NCI-H1417 treated with DMSO at 0.1 percent for 48 hours (cell line): ENCODE results near the gene NAALADL1.

Source experiments
- DNase-seq: peaks from one replicate; lab custom pipeline; 2025; lab: John Stamatoyannopoulos, UW

NAALADL1 gene

GRCh38 chr11:65058419-65059054 is at the start of gene NAALADL1:
TSS of gene NAALADL1 (minus strand) at chr11:65058553. CDS start at chr11:65058521, 32 bp downstream.
- no peak for DNase-seq

- DNase-seq: no peak
Measured at GRCh38 chr11:65107751-65108468, 49.6 kb upstream of the NAALADL1 start.

GRCh38 chr11:65107078-65107477 is 48.7 kb upstream of the NAALADL1 start:
- DNase-seq: no peak

- no peak for DNase-seq
Measured at GRCh38 chr11:65104628-65105027, 46.3 kb upstream of the NAALADL1 start.

GRCh38 chr11:65103476-65103875 is 45.1 kb upstream of the NAALADL1 start:
- DNase-seq: no peak

DNA sequence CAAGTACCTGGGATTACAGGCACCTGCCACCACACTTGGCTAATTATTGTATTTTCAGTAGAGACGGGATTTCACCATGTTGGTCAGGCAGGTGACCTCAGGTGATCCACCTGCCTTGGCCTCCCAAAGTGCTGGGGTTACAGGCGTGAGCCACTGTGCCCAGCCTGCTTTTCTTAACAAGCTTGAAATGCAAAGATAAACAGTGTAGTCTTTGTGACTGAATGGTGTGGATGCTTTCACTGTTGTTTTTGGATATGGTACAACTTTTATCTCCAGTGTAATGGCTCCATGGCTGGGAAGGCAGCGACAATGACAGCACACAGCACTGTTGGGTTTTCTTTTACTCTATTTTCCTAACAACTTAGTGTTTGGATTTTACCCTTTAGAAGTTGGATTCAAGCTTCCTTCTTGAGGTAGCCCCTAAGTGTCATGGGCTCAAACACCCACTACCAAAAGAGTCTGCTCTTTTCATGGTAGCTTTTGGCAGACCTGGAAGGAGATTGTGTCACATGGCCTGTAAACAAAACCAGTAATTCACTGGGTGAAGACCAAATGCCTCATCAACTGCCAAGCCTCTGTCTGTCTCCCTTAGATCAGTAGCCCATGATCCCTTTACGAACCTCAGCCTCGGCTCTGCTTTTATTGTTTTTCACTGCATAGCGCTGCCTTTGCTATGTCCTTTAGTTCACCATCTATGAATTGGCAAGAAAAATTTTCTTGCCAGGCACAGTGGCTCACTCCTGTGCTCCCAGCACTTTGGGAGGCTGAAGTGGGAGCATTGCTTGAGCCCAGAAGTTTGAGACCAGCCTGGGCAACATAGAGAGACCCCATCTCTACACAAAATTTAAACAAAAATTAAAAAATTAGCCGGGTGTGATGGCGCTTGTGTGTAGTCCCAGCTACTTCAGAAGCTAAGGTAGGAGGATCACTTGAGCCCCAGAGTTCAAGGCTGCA is 44.1 kb upstream of the NAALADL1 start:
- DNase-seq: no peak

DNA sequence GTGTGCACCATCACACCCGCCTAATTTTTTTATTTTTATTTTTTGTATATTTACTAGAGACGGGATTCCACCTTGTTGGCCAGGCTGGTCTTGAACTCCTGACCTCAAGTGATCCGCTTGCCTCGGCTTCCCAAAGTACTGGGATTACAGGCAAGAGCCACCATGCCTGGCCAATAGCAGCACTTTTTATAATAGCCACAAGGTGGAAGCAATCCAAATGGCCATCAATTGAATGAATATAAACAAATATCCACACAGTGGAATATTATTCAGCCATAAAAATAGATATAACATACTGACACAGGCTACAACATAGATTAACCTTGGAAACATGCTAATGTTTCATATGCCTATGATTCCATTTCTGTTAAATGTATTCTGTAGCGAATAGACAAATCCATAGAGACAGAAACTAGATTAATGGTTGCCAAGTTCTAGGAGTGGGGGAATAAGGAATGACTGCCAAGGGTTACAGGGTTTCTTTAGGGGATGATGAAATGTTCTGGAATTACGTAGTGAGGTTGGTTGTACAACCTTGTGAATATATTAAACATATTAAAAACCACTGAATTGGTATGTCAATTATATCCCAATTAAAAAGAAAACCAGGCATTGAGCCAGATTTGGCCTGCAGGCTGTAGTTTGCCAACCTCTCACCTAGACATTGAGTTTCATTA is 42.5 kb upstream of the NAALADL1 start:
- no peak for DNase-seq

GRCh38 chr11:65096926-65097325 is 38.6 kb upstream of the NAALADL1 start:
- no peak for DNase-seq

DNA sequence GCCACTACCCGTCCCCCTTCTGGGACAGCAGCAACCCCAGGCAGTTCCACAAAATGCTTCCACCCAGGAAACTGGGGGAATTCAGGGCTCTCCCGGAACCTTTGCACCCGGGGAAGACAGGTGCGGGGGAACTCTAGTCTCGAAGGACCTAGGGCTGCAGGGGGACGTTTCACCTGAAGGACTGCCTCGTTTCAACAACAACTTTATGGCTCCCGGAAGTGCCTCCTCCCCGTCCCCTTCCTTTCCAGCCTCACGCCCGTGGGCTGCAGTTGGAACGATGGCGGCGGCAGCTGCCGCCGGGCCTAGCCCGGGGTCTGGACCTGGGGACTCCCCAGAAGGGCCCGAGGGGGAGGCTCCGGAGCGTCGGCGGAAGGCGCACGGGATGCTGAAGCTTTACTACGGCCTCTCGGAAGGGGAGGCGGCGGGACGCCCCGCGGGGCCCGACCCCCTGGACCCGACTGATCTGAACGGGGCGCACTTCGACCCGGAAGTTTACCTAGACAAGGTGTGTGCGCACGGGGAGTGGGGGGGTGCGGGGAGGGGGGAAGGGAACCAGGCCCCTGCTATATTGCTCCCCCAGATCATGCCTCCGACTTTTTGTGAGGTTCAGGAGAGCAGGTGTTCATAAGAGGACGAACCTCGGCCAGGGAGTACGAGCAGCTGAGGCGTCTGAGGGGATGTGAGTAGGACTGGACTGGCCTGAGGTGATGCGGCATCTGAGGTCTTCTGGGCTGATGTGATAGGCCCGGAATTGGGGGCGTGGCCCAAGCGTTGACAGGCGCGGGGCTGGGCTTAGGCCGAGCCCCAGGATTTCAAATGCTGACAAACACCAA is 37.8 kb upstream of the NAALADL1 start, which contains the start of gene VPS51:
TSS of gene VPS51 (plus strand) at position 241 of the 833 bp plus-strand sequence. CDS start at position 278, 37 bp downstream.
- DNase-seq: peak; percentile 47

DNA sequence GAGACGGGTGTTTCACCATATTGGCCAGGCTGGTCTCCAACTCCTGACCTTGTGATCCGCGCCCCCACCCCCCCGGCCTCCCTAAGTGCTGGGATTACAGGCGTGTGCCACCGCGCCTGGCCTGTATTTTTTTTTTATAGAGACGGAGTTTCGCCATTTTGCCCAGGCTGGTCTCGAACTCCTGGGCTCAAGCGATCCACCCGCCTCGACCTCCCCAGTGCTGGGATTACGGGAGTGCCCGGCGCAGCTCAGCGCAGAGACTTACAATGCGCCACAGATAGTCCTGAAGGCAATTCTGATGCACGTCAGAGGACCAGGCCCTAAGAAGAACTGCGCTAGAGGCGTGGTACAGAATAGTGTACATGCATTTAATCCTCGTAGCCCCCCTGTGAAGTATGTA is 37.1 kb upstream of the NAALADL1 start:
- no peak for DNase-seq

- DNase-seq: no peak
Measured at GRCh38 chr11:65090628-65091027, 32.3 kb upstream of the NAALADL1 start.

GRCh38 chr11:65089621-65090020 is 31.3 kb upstream of the NAALADL1 start:
- DNase-seq: no peak

GRCh38 chr11:65087827-65088226 is 29.5 kb upstream of the NAALADL1 start:
- no peak for DNase-seq

DNA sequence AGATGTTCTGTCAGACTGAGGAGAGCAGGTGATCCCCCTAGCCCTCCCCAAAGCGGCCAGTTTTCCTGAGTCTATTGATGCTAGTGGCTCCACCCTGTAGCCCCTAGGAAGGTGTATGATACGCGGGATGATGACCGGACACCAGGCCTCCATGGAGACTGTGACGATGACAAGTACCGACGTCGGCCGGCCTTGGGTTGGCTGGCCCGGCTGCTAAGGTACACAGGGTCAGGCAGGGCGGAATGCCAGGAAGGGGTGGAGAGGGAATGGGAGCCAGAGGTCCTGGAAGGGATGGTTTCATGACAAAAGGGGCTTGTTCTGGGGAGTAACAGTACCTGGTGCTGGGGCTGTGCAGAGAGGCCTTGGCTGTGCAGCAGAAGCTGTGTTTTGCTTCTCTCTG is 28.9 kb upstream of the NAALADL1 start:
- DNase-seq: no peak

DNA sequence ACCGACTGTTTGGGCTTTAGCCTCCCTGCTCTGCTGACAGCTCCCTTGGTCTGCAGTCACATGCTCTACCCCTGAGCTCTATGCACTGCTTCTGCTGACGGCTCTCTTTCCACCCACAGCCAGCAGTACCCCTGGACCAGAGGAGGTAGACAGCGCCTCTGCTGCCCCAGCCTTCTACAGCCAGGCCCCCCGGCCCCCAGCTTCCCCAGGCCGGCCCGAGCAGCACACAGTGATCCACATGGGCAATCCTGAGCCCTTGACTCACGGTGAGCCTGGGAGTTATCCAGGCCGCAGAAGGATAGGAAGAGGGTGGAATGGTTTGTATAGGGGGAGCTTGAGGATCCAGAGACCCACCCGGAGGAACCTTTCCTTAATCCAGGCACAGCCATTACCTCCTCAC is 28.5 kb upstream of the NAALADL1 start:
- no peak for DNase-seq

DNA sequence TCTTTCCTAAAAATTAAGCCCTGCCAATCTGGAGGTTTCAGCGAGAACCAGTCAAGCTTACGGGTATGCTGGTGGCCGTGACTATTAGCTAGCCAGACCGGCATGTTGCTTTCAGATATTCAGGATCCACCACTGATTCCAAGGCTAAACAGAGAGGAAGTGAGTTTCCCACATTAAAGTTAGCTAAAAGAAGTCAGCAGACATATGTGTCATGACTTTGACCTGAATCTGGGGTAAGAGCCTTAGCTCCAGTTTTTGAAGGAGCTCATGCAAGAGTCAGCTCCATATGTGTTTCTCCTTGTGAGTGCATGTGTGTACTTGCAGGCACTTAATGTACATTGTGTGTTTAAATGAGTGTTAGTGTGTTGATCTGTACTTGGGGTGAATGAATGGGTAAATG is 27.1 kb upstream of the NAALADL1 start:
- DNase-seq: no peak

DNA sequence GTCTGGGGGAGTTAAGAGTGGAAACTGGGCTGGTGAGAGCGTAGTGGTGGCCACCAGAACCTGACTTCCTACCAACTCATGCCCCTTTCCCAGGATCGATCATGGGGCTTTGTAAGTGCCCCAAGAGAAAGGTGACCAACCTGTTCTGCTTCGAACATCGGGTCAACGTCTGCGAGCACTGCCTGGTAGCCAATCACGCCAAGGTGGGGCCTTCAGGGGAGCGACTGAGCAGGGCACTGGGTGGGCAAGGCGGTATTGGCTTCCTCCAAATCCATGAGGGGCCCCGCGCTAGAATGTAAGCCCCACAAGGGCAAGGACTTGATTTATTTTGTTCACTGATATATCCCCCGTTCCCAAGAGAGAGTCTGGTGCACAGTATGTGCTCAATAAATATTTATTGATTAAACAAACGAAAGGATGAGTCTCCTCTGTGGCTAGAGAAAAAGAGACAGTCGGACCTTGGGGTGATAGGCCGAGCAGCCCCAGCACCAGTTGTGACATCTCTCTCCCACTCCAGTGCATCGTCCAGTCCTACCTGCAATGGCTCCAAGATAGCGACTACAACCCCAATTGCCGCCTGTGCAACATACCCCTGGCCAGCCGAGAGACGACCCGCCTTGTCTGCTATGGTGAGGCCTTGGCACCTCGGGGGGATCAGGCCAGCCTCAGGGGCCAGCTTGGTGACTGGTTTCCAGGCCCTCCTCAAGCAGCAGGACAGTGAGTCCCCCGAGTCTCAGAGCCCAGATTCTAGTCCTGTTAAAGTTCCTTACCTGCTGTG is 26.4 kb upstream of the NAALADL1 start:
- DNase-seq: no peak

- DNase-seq: peak; percentile 82
Measured at GRCh38 chr11:65083834-65084597, 25.7 kb upstream of the NAALADL1 start, which contains the start of the genes CDCA5 and ZFPL1. TSS of gene CDCA5 (minus strand) at chr11:65084040. CDS start at chr11:65083978, 62 bp downstream. TSS of gene ZFPL1 (plus strand) at chr11:65084222. CDS start at chr11:65084699, 477 bp downstream.
